GM19467 (cell line): ENCODE measurements around the gene DAPK1.

Experiments
- ATAC-seq: cut with Tn5 transposase; IDR thresholded peaks from one replicate; pipeline ENCODE4 v1.9.1; 2021; ENCODE audit warnings: mild to moderate bottlenecking, moderate library complexity; ENCODE audit not compliant: unreplicated experiment

DAPK1 gene

DNA sequence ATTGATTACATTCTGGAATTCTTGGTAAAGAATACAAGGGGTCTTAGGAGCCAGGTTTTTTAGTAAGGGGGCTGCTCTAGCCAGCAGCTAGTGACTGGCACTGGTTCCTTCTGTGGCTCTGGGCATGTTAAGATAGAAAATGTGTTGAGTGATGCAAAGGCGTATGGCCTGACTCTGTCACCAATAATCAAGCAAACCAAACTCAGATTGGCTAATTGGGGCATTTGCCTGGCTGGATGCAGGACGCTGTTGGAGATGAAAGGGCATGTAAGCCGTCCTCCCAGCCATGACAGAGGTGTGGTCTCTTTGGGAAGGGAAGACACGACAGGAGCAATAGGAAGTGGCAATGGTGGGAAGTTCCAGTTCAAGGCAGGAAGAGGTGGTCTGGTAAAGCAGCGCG is 140.6 kb downstream of the DAPK1 start:
- ATAC-seq, result no peak

DNA sequence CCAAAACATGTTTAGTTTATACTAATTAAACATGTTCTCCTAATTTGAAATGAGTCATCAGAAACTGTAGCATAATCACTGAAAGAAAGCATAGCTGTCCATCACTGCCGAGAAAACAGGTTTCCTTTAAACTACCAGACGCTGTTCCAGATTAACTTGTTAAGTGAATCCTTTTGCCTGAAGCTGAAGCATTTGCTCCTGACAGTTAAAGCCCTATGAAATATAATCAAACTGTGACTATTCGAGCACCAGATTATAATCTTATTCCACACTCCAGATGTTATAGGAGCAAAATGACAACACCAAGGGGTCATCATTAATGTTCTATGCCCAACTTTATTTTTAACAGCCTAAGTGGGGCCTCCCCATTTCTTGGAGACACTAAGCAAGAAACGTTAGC is 142.3 kb downstream of the DAPK1 start:
- no peak for ATAC-seq

DNA sequence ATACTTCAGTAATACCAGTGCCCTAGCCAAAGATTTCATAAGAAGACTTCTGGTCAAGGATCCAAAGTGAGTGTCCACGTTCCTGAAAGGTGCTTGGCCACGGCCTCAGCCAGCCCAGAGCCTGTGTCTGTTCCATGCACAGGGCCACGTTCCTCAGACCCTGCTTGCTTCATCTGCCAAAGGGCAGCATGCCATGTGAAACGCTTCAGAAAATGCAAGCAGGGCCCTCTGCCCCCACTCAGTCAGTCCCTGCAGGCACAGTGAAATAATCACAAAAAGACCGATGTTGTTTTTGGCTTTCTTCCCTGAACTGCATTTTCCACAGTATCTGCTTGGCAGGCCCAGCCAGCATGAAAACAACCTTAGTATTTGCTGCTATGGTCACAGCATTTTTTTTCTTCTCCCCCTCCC is 142.7 kb downstream of the DAPK1 start:
- no peak for ATAC-seq

DNA sequence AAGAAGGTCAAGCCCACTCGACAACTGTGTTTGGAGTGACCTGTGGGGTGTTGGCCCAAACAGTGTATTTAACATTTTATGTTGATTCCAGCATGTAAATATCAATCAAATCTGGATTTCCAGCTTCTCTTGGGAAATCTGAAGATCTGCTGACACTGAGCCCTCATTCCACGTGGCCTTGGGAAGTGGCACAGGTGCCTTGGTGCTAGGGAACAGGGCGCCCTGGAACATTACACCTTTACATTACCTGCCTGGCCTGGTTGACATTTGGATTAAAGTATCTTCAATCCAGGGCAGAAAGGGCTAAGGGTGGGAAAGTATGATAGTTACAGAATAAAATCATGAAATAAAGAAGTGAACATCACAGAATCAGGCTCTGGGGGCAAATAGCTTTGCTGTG is 143.4 kb downstream of the DAPK1 start:
- ATAC-seq, result no peak

DNA sequence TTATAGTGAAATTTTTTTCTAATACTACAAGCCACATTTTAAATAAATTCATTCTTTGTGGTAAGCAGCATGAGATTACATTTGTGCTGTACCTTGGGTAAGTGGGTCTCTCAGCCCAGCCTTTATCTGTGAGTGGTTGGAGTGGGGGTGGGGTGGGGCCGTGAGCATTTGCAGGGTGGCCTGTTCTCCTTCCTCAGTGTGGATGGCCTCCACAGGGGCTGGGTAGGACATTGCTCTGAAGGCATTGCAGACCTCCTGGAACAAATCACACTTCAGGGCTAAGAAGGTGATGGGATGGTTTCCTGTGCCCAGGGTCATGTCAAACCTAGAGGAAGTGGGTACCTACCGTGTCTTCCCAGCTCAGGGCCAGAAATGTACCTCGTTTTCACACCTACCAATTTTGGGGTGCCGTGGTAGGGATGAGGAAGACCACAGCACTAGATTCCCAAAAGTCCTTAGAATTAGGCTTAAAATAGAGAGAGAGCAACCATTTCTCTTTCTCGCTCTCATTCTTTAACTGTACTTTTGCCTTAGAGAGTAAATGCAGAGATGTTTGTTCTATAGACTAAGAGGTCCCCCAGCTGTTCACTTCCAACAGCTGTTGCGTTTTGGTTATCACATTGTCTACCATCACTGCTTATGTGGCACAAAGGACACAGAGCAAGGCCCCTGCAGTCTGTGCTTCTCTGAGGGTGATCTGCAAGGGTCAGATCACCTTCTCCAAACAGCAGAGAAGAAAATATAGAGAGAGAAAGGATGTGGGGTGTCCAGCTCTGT is 144.9 kb downstream of the DAPK1 start:
- ATAC-seq, result no peak

DNA sequence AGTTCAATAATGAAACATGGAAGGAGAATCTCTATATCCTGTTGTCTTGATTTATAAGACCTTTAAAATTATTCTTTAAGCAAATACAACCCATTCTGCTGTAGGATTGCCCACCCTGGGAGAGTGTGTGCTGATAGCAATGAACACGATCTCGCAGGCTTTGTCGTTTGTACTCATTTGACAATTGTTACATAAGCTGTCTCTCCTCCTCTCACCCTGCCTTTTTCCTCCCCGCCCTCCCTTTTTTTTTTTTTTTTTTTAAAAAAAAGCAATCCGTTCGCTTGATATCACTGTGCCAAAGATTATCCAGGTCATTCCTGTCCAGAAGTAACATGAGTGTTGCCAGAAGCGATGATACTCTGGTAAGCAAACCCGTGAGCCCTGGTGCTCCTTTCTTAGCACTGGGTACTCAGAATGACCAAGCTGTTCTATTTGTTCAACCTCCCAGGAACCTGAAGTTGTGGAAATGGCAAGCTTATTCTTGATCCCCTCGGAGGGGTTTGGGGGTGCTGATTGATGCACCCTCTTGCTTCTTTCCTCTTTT is 145.5 kb downstream of the DAPK1 start:
- ATAC-seq, result no peak

DNA sequence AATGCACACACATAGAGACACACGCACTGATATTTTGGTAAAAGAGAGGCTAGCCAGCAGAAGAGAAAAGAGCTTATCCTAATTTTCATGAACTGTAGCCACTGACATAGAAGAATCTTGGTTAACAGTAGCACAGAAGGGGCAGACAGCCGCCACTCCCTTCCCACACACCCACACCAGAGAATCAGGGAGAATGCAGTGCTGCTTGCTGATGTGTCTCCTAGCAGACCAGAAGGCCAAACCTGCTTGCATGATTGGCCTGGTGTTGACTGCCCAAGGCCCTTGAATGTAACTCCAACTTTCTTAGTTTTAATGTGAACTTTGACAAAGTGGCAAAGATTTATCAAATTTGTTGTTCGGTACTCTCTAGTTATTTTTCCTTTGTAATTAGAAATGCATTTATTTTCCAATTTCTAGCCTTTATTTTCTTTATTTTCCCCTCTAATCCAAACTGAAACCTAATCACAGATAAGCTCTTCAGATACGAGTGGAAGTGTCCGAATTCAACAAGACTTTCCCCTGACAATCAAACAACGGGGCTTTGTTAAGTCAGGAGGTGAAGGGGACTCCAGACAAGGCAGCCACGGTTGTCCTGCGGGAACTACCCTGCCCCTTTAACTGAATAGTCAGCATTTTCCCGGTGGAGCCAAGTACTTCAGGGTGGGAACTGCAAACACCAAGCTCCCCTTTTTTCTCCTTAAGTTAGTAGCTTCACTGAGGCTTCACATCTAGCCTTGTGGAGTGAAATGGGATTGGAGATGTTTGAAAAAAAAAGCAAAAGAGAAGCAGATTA is 146.3 kb downstream of the DAPK1 start:
- no peak for ATAC-seq

DNA sequence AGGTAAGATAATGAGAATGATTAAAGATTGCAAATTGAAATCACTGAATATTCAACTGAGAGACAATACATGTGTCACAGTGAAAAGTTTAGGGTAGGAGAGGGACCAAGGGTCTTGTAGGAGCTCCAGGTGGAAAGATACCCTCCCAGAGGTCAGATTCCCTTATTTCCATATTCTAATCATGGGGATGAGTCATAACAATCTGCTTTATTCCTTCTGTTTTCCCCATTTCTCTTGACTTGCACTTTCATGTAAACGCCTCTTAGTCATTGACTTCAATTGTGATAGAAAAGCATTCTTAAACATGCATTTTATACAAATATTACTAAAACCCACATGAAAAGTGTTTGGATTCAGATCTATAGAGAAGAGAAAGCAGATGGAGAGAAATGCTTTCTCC is 147.0 kb downstream of the DAPK1 start:
- ATAC-seq, result no peak

DNA sequence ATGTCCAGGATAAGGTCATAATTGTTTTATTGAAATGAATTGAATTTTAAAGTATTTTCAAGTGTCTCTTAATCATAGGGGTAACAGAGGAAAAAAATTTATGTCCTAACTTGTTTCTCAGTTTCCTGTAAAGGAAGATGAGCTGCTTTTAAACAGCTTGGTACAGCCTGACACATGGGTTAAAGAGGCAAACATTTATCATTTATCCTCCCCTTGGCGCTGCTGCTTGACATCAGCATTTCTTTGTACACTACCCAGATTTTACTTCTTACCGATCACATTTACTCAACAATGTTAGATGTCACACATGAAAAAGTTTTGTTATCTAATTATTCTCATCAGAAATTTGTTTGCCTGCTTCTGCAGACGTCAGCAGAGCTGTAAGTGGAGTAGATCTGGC is 148.9 kb downstream of the DAPK1 start:
- no peak for ATAC-seq

DNA sequence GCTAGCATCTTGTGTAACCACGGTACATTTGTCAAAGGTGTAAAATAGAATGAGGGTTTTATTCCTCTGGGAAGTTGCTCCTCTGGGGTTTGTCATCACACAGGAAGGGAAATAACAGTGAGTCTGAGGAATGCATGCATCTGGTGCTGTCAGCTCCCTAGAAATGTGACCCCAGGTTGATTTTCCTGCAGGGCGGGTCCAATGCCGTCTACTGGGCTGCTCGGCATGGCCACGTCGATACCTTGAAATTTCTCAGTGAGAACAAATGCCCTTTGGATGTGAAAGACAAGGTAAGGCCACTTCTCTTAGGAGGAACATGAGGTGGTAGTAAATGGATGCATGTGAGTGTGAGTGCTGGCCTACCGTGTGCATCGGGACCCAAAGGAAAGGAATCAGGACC is 149.4 kb downstream of the DAPK1 start:
- no peak for ATAC-seq

DNA sequence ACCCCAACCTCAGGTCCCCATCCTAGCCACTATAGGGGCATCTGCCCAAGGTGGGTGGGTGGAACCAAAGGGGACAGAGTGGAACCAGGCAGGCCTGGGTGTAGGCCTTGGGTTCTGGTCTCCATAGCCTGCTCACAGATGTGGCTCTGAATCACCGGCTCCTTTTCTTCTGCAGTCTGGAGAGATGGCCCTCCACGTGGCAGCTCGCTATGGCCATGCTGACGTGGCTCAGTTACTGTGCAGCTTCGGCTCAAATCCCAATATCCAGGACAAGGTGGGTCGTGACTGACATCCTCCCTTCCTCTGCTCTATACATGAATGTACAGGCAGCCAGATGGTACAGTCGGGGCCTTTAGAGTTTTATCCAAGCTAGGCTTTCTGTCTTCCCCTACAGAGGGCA is 150.9 kb downstream of the DAPK1 start:
- ATAC-seq, result no peak

DNA sequence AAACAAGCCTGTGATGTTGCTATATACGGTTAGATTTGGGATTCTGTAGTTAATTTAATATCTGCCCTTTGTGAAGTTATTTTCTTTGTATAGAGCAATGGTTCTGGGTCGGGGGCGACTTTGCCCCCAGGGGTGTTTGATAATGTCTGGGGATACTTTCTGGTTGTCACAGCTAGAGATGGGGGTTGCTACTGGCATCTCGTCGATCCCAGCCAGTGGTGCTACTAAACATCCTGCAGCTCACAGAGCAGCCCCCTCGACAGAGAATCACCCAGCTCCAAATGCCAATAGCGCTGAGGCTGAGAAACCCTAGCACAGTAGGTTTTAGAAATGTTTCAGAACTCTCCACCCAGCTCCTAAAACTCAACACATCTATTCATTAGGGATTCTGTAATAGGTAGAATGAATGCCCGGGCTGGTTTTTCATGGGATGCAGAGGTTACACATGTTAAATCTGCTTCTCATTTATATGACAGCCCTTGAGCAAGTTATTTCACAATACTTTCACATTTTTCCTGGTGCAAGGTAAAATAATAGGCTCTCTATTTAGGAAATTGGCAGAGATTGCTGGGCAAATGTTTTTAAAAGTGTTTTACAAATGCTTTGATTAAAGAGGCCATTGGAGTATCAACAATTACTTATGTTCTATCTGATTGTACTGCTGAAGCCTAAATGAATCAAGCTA is 153.1 kb downstream of the DAPK1 start:
- ATAC-seq, result no peak

DNA sequence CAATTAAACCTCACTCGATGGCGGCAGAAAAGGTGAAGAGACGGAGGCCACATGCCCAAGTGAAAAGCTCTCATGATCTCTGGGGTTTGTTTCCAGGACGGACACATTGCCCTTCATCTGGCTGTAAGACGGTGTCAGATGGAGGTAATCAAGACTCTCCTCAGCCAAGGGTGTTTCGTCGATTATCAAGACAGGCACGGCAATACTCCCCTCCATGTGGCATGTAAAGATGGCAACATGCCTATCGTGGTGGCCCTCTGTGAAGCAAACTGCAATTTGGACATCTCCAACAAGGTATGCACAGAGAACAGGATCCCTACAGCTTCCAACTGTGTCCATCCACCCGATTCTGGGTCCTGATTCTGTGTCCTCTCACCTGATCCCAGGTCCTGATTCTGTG is 153.8 kb downstream of the DAPK1 start:
- no peak for ATAC-seq

DNA sequence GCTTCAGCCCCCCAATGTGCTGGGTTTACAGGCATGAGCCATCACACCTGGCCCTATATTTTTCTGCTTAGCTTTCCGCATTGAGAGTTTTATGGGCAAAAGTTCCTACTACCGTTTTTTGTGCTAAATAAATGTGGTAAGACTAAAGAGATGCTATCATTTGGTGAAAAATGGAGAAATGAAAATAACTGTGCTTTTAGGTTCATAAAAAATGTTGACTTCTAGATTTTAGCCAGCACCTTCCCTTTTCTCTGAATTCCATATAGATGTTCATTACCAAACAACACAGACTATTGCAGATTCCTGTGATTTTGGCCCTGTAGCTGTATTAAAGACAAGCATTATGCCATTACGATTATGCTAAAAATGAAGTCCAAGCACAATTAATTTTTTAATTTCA is 156.3 kb downstream of the DAPK1 start:
- no peak for ATAC-seq

DNA sequence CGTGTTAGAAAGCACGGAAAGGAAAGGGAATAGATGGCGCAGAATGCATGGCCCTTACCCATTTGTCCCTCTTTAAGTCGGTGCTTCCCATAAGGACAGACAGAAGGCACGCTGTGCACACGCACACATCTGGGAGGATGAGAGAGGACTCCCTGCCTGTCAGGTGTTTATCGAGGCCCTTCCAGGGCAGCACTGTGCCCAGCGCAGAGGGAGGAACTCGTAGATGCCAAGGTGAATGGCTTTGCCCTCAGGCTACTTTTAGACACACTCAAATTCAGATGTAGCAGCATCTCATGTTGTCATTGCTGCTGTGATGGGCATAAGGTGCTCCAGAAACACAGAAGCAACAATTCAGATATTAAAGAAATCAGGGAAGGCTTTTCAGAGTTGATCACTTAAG is 158.1 kb downstream of the DAPK1 start:
- no peak for ATAC-seq

DNA sequence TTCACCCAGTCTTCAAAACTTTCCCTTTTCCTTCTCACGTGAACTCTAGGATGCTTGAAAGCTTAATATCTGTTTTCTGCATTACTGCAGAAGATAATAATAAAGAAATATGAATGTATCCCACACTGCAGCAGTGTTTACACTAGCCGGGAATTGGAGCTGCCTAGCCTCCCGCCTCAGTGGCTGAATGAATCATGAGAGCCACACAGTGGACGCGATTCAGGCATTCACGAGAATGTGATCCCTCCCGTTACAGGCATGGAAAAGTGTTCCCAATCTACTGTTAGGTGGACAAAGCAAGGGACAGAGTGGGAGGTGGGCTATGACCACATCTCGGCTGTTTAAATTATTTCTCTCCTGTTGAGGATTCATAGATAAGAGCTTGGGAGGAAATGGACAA is 158.8 kb downstream of the DAPK1 start:
- ATAC-seq, result no peak

DNA sequence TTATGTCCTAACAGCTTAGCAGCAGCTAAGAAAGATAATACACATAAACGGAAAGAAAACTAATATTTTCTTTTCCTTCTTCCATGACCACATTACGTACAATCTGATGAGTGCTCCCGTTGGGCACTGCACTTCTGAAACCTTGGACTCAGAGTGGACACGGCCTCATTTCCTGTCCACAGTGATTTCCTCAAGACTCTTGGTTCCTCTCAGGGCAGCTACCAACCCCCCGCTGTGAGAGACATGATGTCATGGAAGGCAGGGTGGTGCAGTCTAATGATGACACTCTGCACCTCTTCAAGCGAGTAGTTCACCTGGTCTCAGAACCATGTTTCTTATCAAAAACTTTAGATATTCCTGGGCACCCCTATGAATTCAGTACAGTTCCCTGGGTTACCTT is 159.5 kb downstream of the DAPK1 start:
- ATAC-seq, result no peak

DNA sequence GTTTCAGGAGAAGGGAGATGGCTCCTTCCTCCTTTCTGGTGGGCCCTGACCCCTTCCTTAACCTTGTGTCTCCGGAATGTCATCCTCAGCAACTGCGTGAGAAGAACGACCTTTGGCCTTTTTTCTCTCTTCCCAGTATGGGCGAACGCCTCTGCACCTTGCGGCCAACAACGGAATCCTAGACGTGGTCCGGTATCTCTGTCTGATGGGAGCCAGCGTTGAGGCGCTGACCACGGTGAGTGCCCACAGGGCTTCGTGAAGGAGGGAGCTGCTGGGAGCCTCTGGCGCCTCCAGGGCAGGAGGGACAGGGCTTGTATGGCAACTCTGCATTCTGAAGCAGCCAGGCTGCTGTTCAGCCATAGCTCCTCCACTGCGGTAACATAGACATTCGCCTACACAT is 160.2 kb downstream of the DAPK1 start:
- ATAC-seq, result no peak

DNA sequence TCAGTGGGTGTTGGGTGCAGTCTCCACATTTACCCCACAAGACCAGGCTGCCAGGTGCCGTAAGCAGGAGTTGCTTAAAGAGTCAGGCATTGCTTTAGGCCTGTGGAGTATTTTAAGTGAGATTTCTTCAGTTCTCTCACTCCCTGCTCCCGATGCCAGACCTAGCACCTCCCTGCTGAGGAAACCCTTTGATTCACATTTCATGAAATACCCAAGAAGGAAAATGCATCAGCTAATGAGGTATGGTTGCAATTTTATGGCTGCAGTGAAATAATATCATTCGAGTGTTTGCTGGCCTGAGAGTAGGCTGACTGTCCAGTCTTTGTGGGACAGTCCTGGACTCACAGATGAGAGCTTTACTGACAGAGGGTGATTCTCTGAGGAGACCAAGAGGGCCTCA is 160.8 kb downstream of the DAPK1 start:
- no peak for ATAC-seq

DNA sequence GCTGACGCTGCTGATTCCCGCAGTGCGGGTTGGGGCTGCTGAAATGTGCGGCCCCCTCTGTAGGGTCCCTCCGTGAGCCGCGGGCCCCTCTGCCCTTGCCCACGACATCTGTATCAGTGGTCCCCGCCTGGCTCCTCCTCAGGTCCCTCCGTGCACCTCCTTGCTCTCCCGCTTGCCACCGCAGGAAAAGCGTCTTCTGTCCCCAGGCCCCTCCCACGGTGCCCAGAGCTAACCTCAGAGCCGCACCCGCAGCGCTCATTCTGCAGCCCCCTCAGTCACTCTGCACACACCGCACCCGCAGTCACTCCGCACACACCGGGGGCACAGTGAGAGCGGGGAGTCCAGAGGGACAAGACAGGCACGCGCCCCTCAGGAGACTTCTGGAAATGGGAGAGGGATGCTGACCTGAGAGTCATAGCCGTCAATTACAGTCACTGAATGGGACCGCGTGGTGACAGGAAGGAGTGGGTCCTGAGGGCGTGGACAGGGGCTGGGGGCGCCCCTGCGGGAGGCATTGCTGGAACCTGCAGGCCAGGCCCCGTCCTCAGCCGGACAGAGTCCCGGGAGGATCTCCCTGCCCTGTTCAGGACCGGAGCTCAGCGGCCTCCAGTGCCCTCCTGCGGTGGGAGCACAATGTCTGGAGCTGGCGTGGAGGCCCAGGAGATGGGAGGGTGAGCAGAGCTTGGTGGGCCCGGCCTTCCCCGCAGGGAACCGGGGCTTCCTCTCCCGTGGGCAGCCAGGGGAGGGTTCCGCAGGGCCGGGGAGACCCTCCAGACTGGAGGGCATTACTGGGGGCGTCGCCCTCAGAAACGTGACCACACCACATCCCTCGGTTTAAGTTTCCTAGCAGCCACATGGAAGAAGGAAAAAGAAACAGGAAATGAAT is 162.1 kb downstream of the DAPK1 start:
- ATAC-seq, result no peak

DNA sequence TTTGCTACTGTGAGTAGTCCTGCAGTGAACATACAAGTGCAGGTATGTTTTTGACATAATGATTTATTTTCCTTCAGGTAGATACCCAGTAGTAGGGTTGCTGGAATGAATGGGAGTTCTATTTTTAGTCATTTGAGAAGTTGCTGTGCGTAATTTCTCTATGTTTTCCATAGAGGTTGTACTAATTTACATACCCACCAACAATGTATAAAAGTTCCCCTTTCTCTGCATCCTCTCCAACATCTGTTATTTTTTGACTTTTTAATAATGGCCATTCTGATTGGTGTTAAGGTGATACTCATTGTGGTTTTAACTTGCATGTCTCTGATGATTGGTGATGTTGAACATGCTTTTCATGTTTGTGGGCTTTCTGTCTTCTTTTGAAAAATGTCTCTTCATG is 163.6 kb downstream of the DAPK1 start:
- no peak for ATAC-seq
